Measurements from ENCODE around the gene IFRD2.
"Not testable (repeated sequence)": the region's sequence is repeated elsewhere in the genome, so short reads cannot be mapped to it uniquely, and the experiment has no call there.

Gene IFRD2

DNA sequence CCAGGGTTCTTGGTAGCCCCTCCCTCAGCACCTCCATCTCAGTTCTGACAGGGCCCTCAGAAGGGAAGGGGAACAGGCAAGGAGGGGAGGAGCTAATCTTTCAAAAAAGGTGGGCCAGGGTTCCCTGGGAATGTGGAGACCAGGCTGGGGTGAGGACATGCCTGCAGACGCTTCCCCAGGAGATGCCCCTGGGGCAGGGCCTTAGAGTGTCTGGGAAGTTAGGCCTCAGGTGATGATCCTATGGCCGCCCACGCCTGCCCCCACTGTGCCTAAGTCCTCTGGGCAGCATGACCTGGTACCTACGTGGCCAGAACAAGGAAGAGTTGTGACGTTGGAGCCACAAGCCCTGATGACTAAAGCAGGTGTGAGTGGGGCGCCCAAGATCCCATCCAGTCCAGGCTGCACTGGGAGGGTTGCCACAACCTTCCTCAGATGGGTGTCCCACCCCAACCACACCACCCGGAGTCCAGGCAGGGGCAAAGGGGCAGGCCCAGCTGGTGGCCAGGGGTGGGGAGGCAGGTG lies 27.2 kb downstream of the IFRD2 start:
- DNase-seq (ENCODE audit: low read depth) = no peak
- TF ChIP-seq, protein P1, sequence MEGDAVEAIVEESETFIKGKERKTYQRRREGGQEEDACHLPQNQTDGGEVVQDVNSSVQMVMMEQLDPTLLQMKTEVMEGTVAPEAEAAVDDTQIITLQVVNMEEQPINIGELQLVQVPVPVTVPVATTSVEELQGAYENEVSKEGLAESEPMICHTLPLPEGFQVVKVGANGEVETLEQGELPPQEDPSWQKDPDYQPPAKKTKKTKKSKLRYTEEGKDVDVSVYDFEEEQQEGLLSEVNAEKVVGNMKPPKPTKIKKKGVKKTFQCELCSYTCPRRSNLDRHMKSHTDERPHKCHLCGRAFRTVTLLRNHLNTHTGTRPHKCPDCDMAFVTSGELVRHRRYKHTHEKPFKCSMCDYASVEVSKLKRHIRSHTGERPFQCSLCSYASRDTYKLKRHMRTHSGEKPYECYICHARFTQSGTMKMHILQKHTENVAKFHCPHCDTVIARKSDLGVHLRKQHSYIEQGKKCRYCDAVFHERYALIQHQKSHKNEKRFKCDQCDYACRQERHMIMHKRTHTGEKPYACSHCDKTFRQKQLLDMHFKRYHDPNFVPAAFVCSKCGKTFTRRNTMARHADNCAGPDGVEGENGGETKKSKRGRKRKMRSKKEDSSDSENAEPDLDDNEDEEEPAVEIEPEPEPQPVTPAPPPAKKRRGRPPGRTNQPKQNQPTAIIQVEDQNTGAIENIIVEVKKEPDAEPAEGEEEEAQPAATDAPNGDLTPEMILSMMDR (IDR thresholded peaks at IDR 0.05; ENCODE audit: low read depth, low read length, missing control alignments) = no peak
- no peak overlapping the region for H3K4me3 ChIP-seq (ENCODE audit: low read depth, low read length)

DNA sequence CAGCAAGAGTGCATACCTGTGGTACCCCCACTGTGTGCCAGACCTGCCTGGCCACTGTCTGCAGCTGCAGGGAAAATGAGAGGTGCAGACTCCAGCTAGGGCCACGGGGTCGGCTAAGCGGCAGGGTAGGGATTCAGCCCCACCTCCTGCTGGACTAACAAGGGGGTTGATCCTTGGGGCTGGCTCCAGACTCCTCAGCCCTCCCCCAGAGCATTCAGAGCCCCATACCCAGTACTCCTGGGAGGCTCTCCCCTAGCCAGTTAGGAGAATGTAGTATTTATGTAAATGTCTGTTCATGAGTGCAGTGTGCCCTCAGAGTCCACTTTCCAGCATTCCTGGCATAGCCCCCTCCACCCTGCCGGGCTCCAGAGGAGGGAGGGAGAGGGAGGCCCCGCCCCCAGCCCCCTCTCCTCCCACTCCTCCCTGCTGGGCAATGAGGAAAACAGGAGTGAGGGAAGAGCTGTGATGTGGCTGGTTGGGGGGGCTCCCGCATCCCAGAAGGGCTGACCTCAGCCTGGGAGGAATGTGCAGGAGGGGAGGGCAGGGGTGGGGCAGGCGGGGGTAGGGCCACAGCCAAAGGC lies 27.8 kb downstream of the IFRD2 start:
- DNase-seq (ENCODE audit: low read depth) = no peak
- H3K4me3 ChIP-seq (ENCODE audit: low read depth, low read length) = no peak overlapping the region
- TF ChIP-seq, protein P1 (IDR thresholded peaks at IDR 0.05; ENCODE audit: low read depth, low read length, missing control alignments) = no peak

DNA sequence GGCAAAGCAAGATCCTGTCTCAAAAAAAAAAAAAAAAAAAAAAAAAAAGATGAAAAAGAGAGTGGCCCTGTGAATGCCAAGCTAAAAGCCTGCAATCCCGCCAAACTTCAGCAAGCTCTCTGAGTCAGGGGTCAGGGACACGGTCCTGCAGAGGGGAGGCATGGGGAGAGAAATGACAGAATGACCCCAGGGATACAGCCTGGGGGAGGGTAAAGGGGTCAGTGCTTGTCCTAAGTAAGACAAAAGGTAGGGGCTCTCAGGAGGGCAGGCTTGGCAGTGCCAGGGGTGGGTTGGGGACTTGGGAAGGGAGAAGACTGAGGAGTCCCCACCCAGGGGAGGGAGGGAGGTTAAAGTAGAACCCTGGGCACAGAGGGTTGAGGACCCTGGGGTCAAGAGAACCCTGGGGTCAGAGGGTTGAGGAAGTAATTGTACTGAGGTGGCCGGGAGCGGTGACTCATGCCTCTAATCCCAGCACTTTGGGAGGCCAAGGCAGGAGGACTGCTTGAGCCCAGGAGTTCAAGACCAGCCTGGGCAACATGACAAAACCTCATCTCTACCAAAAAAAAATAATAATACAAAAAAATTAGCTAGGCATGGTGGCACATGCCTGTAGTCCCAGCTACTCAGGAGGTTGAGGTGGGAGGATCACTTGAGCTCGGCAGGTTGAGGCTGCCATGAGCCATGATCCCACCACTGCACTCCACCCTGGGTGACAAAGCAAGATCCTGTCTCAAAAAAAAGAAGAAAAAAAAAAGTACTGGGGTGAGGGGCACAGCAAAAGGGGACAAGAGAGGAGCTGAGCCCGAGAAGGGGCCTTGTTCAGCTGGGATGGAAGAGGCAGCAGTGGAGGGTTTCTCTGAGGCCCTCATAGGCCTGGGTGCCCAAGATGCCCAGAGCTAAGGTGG lies 28.5 kb downstream of the IFRD2 start:
- TF ChIP-seq, protein P1 (IDR thresholded peaks at IDR 0.05; ENCODE audit: low read depth, low read length, missing control alignments) = no peak
- no peak for DNase-seq (ENCODE audit: low read depth)
- no peak overlapping the region for H3K4me3 ChIP-seq (ENCODE audit: low read depth, low read length)

DNA sequence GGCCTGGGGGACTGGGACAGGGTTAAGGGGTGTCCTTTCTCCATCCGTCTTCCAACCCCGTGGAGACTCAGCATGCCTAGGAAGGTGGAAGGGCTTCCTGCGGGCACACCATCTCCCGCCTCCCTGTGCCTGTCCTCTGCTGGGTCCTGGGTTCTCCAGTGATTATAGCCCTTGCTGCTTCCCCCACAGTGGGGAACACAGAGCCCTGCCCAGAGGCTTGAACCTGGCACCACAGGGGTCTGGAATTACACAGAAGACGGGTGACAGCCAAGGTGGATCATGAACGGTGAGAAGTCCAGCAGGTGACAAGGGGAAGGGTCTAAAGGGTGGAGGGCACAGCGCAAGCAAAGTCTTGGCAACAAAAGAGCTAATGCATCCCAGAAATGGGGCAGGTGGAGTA lies 29.5 kb downstream of the IFRD2 start:
- H3K4me3 ChIP-seq (ENCODE audit: low read depth, low read length) = no peak overlapping the region
- no peak for DNase-seq (ENCODE audit: low read depth)
- TF ChIP-seq, protein P1 (IDR thresholded peaks at IDR 0.05; ENCODE audit: low read depth, low read length, missing control alignments) = no peak

DNA sequence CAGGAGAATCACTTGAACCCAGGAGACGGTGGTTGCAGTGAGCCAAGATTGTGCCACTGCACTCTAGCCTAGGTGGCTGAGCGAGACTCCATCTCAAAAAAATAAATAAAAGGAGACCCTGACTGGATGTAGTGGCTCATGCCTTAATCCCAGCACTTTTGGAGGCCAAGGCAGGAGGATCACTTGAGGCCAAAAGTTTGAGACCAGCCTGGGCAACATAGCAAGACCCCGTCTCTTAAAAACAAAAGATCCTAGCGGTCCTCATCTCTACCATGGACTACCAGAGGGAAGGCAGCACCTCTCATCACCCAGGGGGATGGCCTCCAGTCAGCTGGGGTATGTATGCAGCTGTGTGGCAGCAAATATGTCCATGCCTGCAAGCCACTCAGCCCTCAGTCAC lies 30.0 kb downstream of the IFRD2 start:
- H3K4me3 ChIP-seq (ENCODE audit: low read depth, low read length); DNase-seq (ENCODE audit: low read depth): not testable (repeated sequence)

DNA sequence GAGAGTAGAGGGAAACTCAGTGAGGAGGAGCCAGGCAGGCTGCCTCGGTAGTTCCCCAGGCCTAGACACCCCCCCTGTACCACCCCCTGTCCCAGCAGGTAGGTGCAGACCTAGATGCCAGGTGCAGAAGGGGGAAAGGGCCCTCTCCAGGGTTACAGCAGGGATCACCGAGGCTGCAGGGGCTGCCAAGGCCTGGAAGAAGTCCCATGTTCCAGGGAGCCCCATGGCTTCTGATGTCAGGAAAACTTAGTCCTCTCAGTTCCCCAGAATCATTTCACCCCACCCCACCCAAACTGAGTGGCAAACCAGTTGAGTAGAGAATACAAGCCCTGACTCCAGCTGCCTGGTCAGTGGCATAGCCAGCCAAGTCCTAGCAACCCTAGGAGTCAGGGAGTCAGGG lies 30.7 kb downstream of the IFRD2 start:
- H3K4me3 ChIP-seq (ENCODE audit: low read depth, low read length) = no peak overlapping the region
- no peak for DNase-seq (ENCODE audit: low read depth)
- TF ChIP-seq, protein P1 (IDR thresholded peaks at IDR 0.05; ENCODE audit: low read depth, low read length, missing control alignments) = no peak

DNA sequence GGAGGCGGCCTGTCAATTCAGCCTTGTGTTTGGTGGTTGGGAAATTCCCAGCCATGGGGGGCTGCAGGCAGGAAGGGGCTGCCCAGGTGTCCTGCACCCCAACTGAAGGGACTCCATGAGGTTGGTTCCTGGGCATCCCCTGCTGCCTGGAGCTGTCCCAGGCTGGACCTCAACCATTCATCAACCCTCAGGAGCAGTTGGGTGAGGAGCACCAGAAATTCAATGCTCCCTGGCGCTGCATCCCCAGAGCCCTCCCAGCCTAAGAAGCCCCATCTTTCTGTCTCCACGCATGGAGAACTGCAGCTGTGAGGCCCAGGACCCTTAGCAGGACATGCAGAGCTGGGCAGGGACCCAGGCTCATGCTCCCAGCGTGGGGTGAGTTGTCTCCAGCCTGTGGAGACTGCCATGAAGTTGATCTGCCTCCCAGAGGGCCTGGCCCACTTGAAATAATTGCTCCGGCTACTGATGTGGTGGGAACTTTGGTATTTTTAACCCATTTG lies 31.2 kb downstream of the IFRD2 start:
- TF ChIP-seq, protein P1 (IDR thresholded peaks at IDR 0.05; ENCODE audit: low read depth, low read length, missing control alignments) = no peak
- no peak overlapping the region for H3K4me3 ChIP-seq (ENCODE audit: low read depth, low read length)
- DNase-seq (ENCODE audit: low read depth) = no peak

All from GM12864 (cell line).